D341Med (cell line): ENCODE measurements around the gene MAP1B.

ENCODE experiments used
- DNase-seq: peaks from one replicate; pipeline ENCODE4 v3.0.0; 2012; ENCODE audit warnings: low spot score

The MAP1B gene

DNA sequence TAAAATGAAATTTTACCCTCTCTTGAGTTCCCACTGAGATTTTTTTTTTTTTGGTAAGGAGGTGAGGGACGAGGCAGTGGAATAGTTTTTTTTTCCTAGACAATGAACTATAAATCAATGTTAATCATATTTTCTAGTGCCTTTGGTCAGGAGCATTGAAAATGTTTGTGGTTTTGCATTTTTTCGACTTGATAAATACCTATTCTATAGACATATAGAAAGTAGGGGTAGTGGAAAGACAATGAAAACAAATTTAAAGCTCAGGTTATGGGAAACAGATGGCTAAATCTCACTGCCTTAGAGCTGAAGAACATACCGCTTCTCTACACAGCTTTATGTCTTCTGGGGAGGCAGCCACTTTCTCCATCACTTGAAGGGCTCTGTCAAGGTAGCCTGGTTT, 118.5 kb downstream of the MAP1B start:
- no peak for DNase-seq

DNA sequence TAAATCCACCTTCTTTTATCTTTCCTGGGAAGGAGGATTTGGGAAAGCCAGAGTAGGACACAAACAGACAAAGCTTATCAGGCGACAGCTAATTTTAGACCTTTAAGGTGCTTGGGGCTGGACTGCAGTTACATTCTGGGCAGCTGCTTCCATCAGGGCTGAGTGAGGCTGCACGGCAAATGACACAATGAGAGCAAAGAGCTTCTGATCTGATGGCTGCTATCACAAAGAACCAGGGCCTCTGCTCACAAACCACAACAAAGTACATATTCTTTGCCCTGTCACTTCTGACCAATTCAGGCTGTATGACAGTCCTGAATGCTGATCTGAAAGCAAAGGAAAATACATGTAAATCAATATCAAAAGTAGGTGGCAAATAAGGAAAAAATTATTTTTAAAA, 119.7 kb downstream of the MAP1B start:
- DNase-seq: no peak

DNA sequence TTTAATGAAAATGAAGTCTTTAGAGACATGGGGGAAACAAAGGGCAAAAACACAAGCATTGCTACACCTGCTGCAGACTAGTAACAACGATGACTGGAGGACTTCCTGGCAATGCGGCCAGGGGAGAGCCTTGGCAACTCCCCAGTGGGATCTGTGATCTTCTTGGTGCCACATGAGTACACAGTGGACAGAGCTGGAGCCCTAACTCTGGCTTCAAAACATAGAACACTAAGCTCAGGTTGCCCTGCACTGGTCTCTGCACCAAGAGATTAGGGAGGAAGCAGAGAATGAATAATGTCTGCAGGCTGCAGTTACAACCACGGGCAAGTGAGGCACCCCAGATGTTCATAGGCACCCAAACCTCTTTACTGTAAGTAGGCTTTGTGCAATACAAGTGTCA, 121.7 kb downstream of the MAP1B start:
- DNase-seq: no peak

- DNase-seq: no peak
Observed at GRCh38 chr5:72231991-72232703, 124.9 kb downstream of the MAP1B start.

- no peak for DNase-seq
Observed at GRCh38 chr5:72232838-72233237, 125.6 kb downstream of the MAP1B start.

- no peak for DNase-seq
Observed at GRCh38 chr5:72233835-72234234, 126.6 kb downstream of the MAP1B start.

DNA sequence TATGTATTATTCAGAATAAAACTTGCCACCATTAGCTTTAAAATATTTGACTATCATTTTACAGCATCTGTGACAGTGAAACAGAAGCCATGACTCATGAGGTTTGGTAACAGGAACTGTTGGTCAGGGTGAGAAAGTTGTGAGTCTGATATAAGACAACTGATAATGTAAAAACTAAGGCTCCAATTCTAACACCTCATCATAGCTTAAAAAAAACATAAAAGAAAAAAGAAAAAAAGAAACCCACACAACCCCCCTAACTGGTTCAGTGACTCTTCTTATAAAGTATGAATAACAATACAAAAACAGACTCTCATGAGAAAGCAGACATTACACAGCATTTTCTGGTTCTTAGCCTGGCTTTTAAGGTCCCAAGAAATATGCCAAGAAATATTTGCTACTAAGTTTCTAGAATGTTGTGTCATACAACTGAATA, 127.0 kb downstream of the MAP1B start:
- no peak for DNase-seq

GRCh38 chr5:72234868-72235267, 127.6 kb downstream of the MAP1B start:
- no peak for DNase-seq

GRCh38 chr5:72235725-72236124, 128.4 kb downstream of the MAP1B start:
- DNase-seq: no peak

- no peak for DNase-seq
Observed at GRCh38 chr5:72237415-72237814, 130.1 kb downstream of the MAP1B start.

DNA sequence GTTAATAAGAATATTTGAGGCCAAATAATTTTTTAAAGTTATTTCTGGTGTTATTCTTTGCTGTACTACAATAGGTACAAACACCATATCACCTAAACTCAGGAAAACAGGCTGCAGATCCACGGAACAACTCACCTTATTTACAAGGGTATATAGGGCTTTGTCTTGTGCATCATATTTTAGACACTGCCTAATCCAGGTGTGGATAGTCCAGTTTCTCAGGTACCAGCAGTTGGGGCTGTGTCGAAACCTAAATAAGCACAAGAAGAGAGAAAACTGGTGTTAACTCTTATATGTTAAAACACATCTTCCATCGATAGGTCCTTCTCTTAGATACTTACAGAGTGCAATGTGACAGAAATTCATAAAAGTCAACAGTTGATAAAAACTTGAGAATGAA, 130.6 kb downstream of the MAP1B start:
- no peak for DNase-seq

DNA sequence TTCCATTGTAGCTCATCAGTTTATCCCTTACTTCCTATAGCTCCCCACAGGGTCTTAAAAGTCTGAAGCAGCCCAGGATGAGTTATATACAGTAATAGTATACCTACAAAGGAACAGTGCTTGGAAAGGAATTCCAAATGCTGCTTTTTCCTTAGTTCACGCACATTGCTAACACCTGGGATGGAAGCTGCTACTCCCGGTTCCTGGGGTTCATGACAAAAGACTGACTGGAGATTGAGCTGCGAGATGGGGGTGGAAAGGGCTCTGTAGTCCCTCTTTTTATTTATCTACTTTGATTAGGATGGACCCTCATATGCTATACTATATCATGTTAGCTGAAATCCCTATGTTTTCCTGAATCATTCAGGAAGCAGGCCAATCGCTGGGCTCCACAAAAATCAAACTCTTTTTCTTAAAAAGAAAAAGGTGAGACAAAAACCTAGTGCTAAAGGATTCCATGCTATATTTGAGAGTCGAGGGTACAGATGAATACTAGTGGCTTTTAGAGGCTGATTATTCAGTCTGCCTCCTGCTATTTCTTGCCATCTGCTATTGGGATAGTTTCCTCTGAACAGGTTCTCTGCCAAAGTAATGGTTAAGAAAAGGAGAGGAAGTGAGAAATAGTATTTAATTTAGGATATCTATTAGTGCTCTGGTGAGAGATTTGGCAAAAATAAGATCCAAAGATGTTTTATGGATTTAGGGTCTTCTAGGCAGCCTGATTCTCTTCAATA, 131.6 kb downstream of the MAP1B start:
- DNase-seq: no peak

DNA sequence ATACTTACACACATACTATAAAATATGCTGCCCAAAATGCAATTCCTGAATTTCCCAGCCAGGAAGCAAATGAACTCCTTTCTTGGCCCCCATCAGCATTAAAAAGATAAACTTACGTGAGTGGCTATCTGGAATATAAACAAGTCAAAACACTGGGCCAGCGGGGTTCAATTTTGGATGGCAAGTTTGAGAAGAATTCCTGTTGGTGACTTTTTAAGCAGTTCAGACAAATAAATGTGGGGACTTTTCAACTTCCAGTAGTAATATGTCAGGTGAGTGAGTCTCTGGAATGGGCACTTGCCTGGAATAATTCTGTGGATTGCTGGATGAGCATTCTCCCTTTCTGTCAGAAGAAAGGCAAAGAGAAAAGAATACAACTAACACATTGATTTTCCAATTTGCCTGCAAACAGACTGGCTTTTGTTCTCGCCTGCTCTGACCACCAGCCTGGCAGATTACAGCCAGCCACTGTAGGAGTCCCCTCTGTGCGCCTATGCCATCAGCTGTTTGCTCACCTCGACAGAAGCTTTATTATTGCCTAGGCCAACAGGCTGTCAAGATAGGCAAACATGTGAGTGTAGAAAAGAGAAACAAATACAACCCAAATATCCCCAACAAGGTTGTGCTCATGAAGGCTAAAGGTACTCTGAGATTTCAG, 134.2 kb downstream of the MAP1B start:
- no peak for DNase-seq

DNA sequence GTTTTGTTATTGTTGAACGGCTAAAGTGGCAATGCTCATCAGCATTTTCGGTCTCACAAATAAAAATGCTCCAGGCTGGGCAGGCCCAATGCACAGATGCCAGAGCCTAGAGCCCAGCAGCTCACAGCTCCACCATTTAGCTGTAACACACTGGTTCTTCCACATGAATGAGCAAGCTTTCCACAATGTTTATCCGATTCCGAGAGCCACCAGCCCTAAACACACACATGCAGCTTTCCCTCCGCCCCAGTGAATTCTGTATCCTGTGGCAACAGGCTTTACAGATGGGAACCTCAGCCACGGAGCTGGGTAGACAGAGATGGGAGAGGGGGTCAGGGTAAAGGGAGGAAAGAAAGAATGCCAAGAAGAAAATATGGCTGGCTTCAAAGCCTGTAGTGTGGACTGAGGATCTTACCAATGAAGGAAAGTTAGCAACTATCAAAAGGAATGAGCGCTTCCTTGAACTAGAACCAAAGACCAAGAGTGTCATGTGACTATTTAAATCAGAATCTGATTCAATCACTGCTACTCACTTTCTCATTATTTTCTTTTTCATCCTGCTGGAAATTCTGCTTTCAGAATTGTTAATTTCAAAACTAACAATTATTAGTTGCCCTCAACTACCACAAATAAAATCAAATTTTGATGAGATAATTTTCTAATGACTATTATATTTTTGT, 135.7 kb downstream of the MAP1B start:
- no peak for DNase-seq

DNA sequence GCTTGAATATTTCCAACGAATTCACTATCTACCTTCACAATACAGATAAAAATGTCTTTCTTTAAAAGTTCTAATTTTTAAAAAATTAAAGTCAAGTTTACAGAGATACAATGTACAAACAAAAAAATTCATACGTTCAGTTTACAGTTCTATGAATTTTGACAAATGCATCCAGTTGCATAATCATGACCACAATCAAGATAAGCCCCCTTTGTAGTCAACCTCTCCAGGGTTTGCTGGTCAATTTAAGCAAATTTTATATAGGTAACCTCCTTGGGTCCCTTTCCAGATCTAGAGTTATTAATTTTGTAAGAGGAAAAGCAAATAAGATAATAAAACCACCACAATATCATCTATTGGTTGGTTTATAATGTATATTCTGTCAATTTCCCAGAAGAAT, 136.4 kb downstream of the MAP1B start:
- DNase-seq: no peak

- DNase-seq: peak; percentile 54
Observed at GRCh38 chr5:72244862-72245371, 137.6 kb downstream of the MAP1B start.

DNA sequence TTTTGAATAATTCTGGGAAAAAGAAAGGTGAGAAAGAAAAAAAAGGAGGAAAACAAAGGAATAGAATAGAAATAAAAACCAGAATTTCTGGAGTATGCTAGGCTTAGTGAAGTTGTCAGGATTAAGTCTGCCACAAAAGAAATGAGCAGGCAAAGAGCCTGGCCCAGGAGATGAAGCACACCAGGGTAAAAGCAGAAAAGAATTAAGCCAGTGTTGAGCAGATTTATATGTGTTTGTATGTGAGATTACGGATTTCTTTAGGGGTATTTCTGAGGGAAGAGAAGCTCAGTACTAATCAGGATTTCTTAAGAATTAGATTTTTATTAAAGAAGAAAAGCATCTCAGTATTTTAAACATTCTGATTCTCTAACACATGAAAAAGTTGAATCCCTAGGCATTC, 138.3 kb downstream of the MAP1B start:
- no peak for DNase-seq

GRCh38 chr5:72245951-72246532, 138.8 kb downstream of the MAP1B start:
- DNase-seq: no peak

GRCh38 chr5:72246954-72247442, 139.7 kb downstream of the MAP1B start:
- no peak for DNase-seq

DNA sequence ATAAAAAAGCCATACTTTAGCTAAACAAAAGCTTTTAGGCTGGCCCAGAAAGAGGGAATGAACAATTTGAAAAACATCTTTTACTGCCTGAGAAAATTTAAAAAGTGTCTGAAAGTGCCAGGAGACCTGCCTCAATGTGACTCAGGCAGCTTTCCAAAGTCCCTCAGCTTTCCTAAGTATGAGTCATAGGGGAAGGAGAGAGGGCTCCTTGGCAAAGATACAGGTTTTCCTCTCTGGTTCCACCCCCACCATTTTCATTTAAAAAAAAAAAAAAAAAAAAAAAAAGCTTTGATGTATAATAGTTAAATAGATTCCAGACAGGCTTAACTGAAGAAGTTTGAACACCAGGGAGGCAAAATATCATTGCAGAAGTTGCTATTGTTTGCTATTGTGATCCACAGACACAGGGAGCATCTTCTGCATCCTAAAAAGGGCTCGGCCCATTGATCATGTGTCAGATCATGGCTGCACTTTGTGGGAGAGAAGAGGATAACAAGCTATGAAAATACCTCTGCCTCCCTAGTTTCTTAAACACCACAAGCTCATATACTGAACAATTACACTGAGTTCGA, 141.2 kb downstream of the MAP1B start:
- no peak for DNase-seq

DNA sequence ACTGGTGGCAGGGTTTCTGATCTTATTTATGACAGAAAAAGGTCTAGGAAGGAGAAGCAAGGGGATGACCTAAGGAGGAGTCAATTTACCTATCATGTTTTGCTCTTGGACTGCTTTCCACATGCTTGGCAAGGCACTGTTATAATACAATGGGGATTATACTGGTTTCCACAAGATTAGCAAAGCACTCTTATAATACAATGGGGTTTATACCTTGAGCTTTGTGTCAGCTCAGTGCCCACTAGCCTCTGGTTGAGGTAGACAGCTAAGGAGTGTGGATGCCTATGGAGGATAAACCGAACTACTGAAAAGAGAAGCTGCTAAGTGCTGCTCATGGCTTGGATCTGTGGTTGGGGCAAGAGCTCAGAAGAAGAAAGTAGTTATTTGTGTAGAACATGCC, 144.1 kb downstream of the MAP1B start:
- peak; percentile 57 for DNase-seq

DNA sequence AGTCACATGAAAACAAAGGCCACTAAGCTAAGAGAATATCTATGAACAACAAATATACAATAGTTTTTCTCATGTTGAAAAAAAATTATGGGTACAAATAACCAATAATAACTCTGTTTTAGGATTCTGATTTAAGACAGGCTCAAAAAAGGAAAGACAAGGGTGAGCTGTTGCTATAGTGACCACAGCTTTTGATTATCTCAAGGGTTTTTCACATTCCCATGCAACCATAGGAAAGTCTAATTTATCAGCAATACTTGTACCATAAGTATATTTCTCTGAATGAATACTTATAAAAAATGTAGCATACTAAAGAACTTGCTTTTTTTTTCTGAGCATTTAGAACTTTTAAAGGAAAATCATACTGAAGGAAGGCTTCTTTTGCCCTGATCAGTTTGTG, 144.7 kb downstream of the MAP1B start:
- DNase-seq: no peak
